Bronchial epithelial cell (primary cell): ENCODE data around the gene PDE5A. TPM values are rescaled to one million over a fixed set of nuclear protein-coding genes. Genes with fewer than 3 reads are reported as not detected.
A peak's percentile ranks its signal among the peaks of the same experiment; 100 is the strongest.
"Not testable (repeated sequence)": the region's sequence is repeated elsewhere in the genome, so short reads cannot be mapped to it uniquely, and the experiment has no call there.

Experiments
- DNase-seq: peaks from one replicate; pipeline ENCODE4 v3.0.0-alpha.2; 2010; ENCODE audit warnings: low read depth
- FAIRE-seq: peaks from 2 replicates; lab custom pipeline; 2011; peaks lifted over from hg19 to GRCh38; lab: Jason Lieb, UNC
- H3K27me3 ChIP-seq: 2 replicates; pipeline ENCODE4 v1.5.1; 2011; ENCODE audit warnings: low read length; ENCODE audit not compliant: control insufficient read depth, insufficient read depth
- H3K36me3 ChIP-seq: 2 replicates; pipeline ENCODE4 v1.5.1; 2011; ENCODE audit warnings: low read length; ENCODE audit not compliant: control insufficient read depth, insufficient read depth
- H3K4me3 ChIP-seq: 2 replicates; pipeline ENCODE4 v1.5.1; 2011; ENCODE audit warnings: mild to moderate bottlenecking, low read depth, low read length, control low read depth
- CTCF ChIP-seq: IDR thresholded peaks from 2 replicates; pipeline ENCODE4 v1.5.1; 2011; ENCODE audit warnings: mild to moderate bottlenecking, moderate library complexity, low read length, control low read depth, inconsistent platforms; ENCODE audit not compliant: insufficient read depth, severe bottlenecking
- total RNA-seq: library from RNA; depleted of rRNA; stranded (reverse); fragments of >200 nt; gene quantifications from 2 replicates; pipeline ENCODE4 v1.2.1, GENCODE V29; 2014

Gene PDE5A
- total RNA-seq, 1 donor from 2014 or later, result 5.8 TPM

DNA sequence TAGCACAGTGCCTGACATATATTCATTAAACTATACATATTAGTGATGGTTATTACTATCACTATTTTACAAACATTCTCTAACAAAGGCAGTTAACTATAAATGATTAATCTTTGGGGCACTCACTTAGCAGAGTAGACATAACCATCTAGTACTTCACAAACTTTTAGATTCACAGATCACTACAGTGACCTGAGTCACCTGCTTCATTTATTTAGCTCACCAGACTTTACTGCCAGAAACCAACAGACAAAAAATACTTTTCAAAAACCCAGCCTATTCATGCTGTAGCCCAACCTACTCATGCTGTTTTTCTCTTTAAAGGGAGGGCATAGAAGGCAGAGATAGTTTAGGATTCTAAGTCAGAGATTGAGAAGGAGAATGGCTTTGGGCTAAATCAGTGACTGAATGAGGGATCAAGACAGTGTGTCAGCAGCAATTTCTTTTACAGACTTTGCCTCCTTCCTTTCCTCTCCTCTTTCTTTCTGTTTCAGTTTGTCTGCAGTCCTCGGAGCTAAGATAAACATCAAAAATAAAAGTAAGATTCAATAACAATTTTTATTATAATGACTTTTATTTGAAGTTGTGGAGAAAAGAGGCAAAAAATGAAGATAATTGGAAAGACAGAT, 34.7 kb upstream of the PDE5A start:
- no peaks in the 10 kb centered on the region for H3K36me3 ChIP-seq
- H3K27me3 ChIP-seq, result no peaks in the 10 kb centered on the region
- H3K4me3 ChIP-seq, result no peak overlapping the region
- FAIRE-seq (no peak), DNase-seq (no peak)
- TF ChIP-seq CTCF, result no peak

DNA sequence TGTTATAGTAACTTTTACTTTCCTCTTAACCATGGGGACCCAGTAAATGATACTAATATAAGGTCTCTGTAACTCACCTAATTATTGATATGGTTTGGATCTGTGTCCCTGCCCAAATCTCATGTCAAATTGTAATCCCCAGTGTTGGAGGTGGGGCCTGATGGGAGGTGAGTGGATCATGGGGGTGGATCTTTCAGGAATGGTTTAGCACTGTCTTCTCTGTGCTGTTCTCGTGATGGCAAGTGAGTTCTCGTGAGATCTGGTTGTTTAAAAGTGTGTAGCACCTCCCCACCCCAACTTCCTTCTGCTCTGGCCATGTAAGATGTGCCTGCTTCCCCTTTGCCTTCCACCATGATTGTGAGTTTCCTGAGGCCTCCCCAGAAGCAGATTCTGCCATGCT, 34.0 kb upstream of the PDE5A start:
- not testable (repeated sequence) for FAIRE-seq, H3K36me3 ChIP-seq, DNase-seq, H3K4me3 ChIP-seq, H3K27me3 ChIP-seq

- no peak for TF ChIP-seq CTCF
- no peaks in the 10 kb centered on the region for H3K27me3 ChIP-seq
- H3K4me3 ChIP-seq, result no peak overlapping the region
- FAIRE-seq, result no peak
- DNase-seq, result no peak
- no peaks in the 10 kb centered on the region for H3K36me3 ChIP-seq
Observed at GRCh38 chr4:119661231-119661630, 32.6 kb upstream of the PDE5A start.

- no peak for TF ChIP-seq CTCF
- no peaks in the 10 kb centered on the region for H3K36me3 ChIP-seq
- no peaks in the 10 kb centered on the region for H3K27me3 ChIP-seq
- FAIRE-seq (no peak), DNase-seq (no peak)
- no peak overlapping the region for H3K4me3 ChIP-seq
Observed at GRCh38 chr4:119659576-119659975, 31.0 kb upstream of the PDE5A start.

GRCh38 chr4:119657111-119657611, 28.6 kb upstream of the PDE5A start:
- FAIRE-seq (no peak), DNase-seq (peak; percentile 79)
- Histone ChIP-seq H3K4me3 (no peak overlapping the region), H3K27me3 (no peaks in the 10 kb centered on the region), H3K36me3 (no peaks in the 10 kb centered on the region)
- TF ChIP-seq CTCF, result no peak

DNA sequence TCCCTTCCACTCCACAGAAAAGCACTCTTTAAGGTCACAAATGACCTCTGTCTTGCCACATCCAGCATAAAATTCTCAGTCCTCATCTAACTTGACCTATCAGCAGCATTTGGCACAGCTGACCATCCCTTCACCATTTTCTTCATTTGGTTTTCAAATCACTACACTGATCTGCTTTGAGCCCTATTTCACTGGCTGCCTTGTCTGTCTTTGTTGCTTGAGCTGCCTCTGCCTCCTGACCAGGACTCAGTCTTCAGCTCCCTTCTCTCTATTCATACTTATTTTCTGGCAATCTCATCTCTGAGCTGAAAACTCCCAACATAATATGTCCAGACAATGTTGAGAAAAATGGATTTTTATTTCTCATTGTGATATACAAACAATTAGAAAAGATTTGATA, 27.7 kb upstream of the PDE5A start:
- Histone ChIP-seq H3K4me3 (no peak overlapping the region), H3K27me3 (no peaks in the 10 kb centered on the region), H3K36me3 (no peaks in the 10 kb centered on the region)
- FAIRE-seq, result no peak
- DNase-seq, result no peak
- TF ChIP-seq CTCF, result no peak
